Left lung (tissue), 10 donors: Measurements from ENCODE around the gene FAM20A. TPM values are rescaled to one million over a fixed set of nuclear protein-coding genes. Genes with fewer than 3 reads are reported as not detected.

Experiments
- ATAC-seq: fragments of 200-7000 bp; cut with Tn5 transposase; one replicate; pipeline ENCODE4 v1.9.1; 2020; ENCODE audit warnings: moderate library complexity
- DNase-seq, 4 donors: peaks; one replicate each; pipeline ENCODE4 v3.0.0-alpha.2; 2013 to 2020
- H3K27ac ChIP-seq, 2 donors: fragments of 200-600 bp; sonication (generic) in 1 of 2; one replicate each; pipeline versions ENCODE4 v1.5.0 to v1.8.0; 2020 to 2021
- H3K27me3 ChIP-seq, 2 donors: fragments of 200-600 bp; sonication (generic) in 1 of 2; one replicate each; pipeline versions ENCODE4 v1.5.0 to v1.8.0; 2020 to 2021
- H3K36me3 ChIP-seq, 2 donors: fragments of 200-600 bp; sonication (generic) in 1 of 2; one replicate each; pipeline versions ENCODE4 v1.5.0 to v1.8.0; 2020 to 2021
- H3K4me1 ChIP-seq, 2 donors: fragments of 200-600 bp; one replicate each; pipeline ENCODE4 v1.8.0; 2021
- H3K4me3 ChIP-seq, 2 donors: fragments of 200-600 bp; sonication (generic) in 1 of 2; one replicate each; pipeline versions ENCODE4 v1.5.0 to v1.8.0; 2020 to 2021; ENCODE audit warnings: mild to moderate bottlenecking in 1 of 2
- H3K9me3 ChIP-seq, 2 donors: fragments of 200-600 bp; sonication (generic) in 1 of 2; one replicate each; pipeline versions ENCODE4 v1.5.0 to v1.8.0; 2020 to 2021
- intact Hi-C, 2 donors: fragments of 100-400 bp; cut with DNase I; formaldehyde crosslinking; loops; one replicate each; pipeline versions ENCODE4 v1.11.2 to v1.14.2; 2022
- polyA plus RNA-seq, 6 donors: library from polyadenylated mRNA; unstranded; fragments of 120-200 nt; gene quantifications; one replicate each; pipeline ENCODE4 v1.2.1, GENCODE V29; 2013; ENCODE audit not compliant: insufficient read length in 6 of 6
- total RNA-seq, 2 donors: library from RNA; stranded (reverse); fragmentation: NEBNext Ultra II Directional; extraction: Animal tissue kit (Norgen Biotek cat#: 25700); gene quantifications; one replicate each; pipeline ENCODE4 v1.2.1, GENCODE V29; 2021
- TF ChIP-seq, protein P1 (sequence below), 2 donors: fragments of 200-600 bp; sonication (generic) in 1 of 2; IDR thresholded peaks; one replicate each; pipeline versions ENCODE4 v1.5.0 to v1.8.0; 2021; ENCODE audit warnings: antibody characterized with exemption in 2 of 2
- donor health status: DM: no; HTN: yes; CAD: no.
- donor health status: DM: no; HTN: no; CAD: no.

Gene FAM20A
- total and polyA plus RNA-seq, 8 donors = 3.8 to 85.9 (median 6.0) TPM

DNA sequence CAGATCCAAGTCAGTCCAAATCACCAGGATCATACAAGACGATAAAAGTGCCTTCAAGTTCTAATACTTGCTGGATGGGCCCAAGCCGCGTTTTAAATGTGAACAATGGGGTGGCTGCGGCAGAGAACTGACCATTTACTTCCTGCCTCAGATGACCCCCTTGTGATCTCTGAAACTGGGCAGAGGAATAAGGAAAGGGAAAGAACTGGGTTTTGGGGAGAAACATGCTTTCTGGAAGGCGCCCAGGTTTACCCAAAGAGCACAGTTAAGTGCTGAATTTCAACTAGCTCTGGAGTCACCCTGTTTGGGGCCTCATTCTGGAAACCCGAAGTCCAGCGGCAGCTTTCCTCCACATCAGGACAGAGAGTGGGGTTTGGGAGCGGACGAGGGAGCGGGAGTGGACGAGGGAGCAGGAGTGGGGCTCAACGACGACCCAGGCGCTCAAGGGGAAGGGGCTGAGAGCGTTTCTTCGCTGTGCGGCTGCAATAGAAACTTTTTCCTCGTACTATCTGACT is 1.6 kb downstream of the FAM20A start:
- H3K4me3 ChIP-seq = peak overlapping the region; percentile 62 to 66
- H3K36me3 ChIP-seq = no peaks in the 10 kb centered on the region
- H3K4me1 ChIP-seq = peaks cover 6 to 69% of the 10 kb centered on the region in 2 donors
- TF ChIP-seq, protein P1, sequence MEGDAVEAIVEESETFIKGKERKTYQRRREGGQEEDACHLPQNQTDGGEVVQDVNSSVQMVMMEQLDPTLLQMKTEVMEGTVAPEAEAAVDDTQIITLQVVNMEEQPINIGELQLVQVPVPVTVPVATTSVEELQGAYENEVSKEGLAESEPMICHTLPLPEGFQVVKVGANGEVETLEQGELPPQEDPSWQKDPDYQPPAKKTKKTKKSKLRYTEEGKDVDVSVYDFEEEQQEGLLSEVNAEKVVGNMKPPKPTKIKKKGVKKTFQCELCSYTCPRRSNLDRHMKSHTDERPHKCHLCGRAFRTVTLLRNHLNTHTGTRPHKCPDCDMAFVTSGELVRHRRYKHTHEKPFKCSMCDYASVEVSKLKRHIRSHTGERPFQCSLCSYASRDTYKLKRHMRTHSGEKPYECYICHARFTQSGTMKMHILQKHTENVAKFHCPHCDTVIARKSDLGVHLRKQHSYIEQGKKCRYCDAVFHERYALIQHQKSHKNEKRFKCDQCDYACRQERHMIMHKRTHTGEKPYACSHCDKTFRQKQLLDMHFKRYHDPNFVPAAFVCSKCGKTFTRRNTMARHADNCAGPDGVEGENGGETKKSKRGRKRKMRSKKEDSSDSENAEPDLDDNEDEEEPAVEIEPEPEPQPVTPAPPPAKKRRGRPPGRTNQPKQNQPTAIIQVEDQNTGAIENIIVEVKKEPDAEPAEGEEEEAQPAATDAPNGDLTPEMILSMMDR (IDR thresholded peaks at IDR 0.05) = no peak
- no peak for DNase-seq
- H3K27ac ChIP-seq = peak overlapping the region; percentile 89 to 93
- no peaks in the 10 kb centered on the region for H3K9me3 ChIP-seq
- peaks cover 0 to 64% of the 10 kb centered on the region in 2 donors for H3K27me3 ChIP-seq
- peak; percentile 7 for ATAC-seq
- intact Hi-C loops = loop anchor here in 1 of 2 donors (10.0 kb wide), 1 partner anchor 55 kb away; no protein-coding TSS in a partner anchor

DNA sequence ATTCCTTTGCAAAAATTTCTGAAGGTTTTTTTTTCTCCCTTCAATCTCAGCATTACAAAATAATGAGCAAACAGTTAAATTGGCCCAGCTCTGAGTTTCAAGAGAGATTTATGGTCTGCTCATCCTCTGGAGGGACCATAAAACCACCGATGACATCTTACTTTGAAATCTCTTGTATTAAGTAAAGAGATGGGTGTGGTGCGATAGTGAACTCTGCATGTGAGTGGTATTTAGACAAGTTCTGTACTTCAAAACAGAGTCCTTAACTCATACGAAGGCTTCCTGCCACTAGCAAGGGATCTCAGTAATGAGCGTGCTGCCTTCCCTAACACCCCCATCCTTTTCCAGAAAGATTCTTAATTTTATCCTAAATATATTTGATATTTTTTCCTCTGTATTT is 2.1 kb downstream of the FAM20A start:
- ATAC-seq (peak; percentile 38), DNase-seq (no peak)
- intact Hi-C loops = no loop called here
- peak overlapping the region; percentile 89 to 93 for H3K27ac ChIP-seq
- H3K4me1 ChIP-seq = peaks cover 6 to 73% of the 10 kb centered on the region in 2 donors
- H3K36me3 ChIP-seq = no peaks in the 10 kb centered on the region
- peak overlapping the region; percentile 62 to 66 for H3K4me3 ChIP-seq
- H3K27me3 ChIP-seq = peaks cover 0 to 64% of the 10 kb centered on the region in 2 donors
- TF ChIP-seq, protein P1 (IDR thresholded peaks at IDR 0.05) = no peak
- no peaks in the 10 kb centered on the region for H3K9me3 ChIP-seq

DNA sequence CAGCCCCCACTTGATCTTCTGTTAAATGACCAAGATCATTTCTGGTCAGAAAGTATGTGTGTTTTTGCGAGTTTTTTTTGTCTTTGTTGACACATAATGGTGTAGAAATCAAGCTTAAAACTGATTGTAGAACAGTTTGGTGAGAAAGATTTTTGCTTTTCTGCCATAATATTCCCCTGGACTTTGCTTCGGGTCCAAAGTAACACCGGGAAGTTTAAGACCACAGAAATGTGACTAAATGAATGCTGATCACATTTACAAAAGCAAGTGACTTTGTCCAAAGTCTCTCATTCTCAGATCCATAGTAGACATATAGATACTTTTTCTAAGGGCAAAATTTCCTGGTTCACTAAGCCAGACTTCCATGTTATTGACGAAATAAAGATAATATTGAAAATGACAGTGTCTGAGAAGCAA is 2.6 kb downstream of the FAM20A start:
- Histone ChIP-seq H3K36me3 (peaks cover 0 to 3% of the 10 kb centered on the region in 2 donors), H3K27ac (peak overlapping the region; percentile 89 to 93), H3K4me3 (peak overlapping the region; percentile 62 to 66), H3K9me3 (no peaks in the 10 kb centered on the region), H3K4me1 (peaks cover 8 to 75% of the 10 kb centered on the region in 2 donors), H3K27me3 (peaks cover 0 to 61% of the 10 kb centered on the region in 2 donors)
- intact Hi-C loops = no loop called here
- DNase-seq (no peak), ATAC-seq (no peak)
- TF ChIP-seq, protein P1 (IDR thresholded peaks at IDR 0.05) = no peak

DNA sequence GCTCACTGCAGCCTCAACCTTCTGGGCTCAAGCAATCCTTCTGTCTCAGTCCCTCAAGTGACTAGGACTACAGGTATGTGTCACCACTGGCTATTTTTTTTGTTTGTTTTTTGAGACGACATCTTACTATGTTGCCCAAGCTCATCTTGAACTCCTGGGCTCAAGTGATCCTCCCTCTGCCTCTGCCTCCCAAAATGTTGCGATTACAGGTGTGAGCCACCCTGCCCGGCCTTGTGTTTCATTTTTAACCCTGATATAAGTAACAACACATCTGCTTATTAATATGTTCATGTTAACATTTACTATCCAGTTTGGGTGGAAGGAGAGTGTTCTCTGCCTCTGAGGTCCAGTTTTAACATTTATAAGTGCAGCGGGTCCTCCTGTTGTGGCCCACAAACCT is 3.1 kb downstream of the FAM20A start:
- peaks cover 0 to 8% of the 10 kb centered on the region in 2 donors for H3K36me3 ChIP-seq
- TF ChIP-seq, protein P1 (IDR thresholded peaks at IDR 0.05) = no peak
- intact Hi-C loops = no loop called here
- H3K27me3 ChIP-seq = peaks cover 0 to 56% of the 10 kb centered on the region in 2 donors
- ATAC-seq (no peak), DNase-seq (no peak)
- H3K9me3 ChIP-seq = no peaks in the 10 kb centered on the region
- H3K4me1 ChIP-seq = peaks cover 13 to 75% of the 10 kb centered on the region in 2 donors
- H3K27ac ChIP-seq = peak overlapping the region; percentile 89 to 93
- H3K4me3 ChIP-seq = peak overlapping the region; percentile 62 to 66

DNA sequence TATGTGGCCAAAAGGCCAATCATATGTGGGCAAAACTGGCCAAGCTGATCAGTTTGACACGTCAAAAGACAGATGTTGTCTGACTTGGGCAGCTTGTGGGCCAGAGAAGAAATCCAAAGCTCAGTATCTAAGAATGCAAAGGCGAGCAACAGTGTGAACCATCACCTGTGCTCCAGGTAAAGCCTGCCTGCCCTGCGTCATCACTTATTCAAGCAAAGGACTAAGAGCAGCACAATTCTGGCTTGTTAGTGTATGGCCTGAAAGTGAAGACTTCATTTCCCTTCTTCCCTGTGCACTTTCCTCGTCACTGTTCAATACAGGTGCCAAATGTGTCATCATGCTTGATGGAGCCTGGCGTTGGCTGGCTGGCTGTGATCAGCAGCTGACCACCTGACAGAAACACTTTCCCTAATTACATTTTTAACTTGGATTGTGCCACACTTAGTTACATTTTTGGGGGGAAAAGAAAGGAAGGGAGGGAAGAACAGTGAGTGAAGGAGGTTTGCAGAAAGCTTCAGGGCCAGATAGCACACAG is 4.7 kb downstream of the FAM20A start:
- H3K9me3 ChIP-seq = no peaks in the 10 kb centered on the region
- H3K4me1 ChIP-seq = peaks cover 18 to 67% of the 10 kb centered on the region in 2 donors
- DNase-seq = no peak
- H3K27ac ChIP-seq = no peak overlapping the region
- peaks cover 0 to 40% of the 10 kb centered on the region in 2 donors for H3K27me3 ChIP-seq
- intact Hi-C loops = no loop called here
- no peak for ATAC-seq
- TF ChIP-seq, protein P1 (IDR thresholded peaks at IDR 0.05) = no peak
- peak overlapping the region in 1 of 2 donors; percentile 66 for H3K4me3 ChIP-seq
- peaks cover 0 to 16% of the 10 kb centered on the region in 2 donors for H3K36me3 ChIP-seq
